HG02798 (cell line): ENCODE results near the gene PDXDC1.
"Not testable (repeated sequence)": the region's sequence is repeated elsewhere in the genome, so short reads cannot be mapped to it uniquely, and the experiment has no call there.

Experiments used
- ATAC-seq: cut with Tn5 transposase; IDR thresholded peaks from one replicate; pipeline ENCODE4 v1.9.1; 2021; ENCODE audit warnings: mild to moderate bottlenecking; ENCODE audit not compliant: unreplicated experiment, poor library complexity

The PDXDC1 gene

DNA sequence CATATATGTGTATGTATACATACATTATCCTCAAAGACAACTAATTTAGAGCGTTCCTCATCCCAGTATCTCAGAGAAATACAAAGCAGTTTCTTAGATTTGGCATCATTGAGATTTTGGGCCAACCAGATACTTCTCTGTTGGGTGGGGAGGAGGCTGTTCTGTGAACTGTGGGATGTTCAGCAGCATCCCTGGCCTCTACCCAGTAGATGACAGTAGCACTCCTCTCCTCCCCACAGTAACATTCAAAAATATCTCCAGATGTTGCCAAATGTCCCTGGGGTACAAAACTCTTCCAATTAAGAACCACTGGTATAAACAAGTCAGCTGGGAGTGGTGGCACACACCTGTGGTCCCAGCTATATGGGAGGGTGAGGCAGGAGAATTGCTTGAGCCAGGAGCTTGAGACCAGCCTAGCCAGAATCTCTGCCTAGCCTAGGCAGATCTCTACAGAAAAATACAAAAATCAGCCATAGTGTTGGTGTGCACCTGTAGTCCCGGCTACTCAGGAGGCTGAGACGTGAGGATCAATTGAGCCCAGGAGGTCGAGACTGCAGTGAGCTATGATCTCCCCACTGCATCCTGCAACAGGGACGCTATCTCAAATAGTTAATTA lies 125.7 kb downstream of the PDXDC1 start:
- not testable (repeated sequence) for ATAC-seq

DNA sequence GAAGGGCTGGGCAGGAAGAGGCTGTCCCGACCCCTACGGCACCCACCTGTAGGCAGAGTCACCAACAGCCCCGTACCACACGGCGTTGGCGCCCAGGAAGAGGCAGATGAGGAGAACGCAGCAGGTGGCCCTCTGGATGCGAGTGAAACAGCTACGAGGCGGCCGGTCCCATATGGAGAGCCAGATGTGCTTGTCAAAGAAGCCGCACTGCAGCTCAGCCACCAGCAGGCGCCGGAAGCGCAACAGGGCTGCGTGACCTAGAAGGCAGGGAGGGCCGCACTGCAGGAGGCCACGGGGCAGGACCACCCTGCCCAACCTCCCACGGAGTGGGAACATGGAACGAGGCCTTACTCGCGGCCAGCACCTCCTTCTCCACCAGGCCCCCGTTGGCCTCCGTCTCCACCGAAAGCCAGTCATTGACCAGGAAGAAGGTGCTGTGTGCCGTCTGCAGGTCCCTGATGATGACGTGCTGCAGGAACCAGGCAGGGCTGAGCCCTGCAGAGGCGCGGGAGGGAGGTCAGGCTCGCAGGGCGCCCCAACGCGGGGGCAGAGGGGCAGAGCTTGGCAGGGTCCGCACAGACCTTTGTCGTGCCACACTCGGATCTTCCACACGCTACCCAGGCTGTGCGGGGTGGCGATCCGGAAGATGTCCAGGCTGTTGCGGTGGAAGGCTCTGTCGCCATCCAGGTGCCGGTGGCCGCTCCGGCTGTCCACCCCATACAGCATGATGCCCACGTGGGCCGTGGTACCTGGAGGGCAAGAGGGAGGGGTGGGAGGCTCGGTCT lies 153.0 kb downstream of the PDXDC1 start:
- not testable (repeated sequence) for ATAC-seq

GRCh38 chr16:15130256-15130932 lies 155.6 kb downstream of the PDXDC1 start:
- not testable (repeated sequence) for ATAC-seq

- ATAC-seq, result not testable (repeated sequence)
Observed at GRCh38 chr16:15130943-15131700, 156.3 kb downstream of the PDXDC1 start.

- ATAC-seq, result not testable (repeated sequence)
Observed at GRCh38 chr16:15132719-15133428, 158.0 kb downstream of the PDXDC1 start.

DNA sequence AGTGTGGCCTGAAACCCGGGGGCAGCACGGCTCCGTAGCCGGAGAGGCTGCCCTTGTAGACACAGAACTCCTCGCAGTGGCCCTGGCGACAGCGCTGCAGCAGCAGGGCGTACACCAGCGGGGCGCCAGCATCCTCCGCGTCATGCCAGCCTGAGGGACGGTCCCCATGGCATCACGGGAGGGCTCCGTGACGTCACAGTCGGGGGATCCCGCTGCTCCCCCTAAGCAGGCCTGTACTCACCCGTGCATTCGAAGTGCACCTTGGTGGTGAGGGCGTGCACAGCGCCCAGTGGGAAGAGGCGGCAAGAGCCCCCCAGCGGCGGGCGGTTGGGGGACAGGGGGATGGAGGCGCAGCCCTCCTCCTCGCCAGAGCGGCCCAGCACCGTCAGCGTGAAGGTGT lies 158.7 kb downstream of the PDXDC1 start:
- not testable (repeated sequence) for ATAC-seq

DNA sequence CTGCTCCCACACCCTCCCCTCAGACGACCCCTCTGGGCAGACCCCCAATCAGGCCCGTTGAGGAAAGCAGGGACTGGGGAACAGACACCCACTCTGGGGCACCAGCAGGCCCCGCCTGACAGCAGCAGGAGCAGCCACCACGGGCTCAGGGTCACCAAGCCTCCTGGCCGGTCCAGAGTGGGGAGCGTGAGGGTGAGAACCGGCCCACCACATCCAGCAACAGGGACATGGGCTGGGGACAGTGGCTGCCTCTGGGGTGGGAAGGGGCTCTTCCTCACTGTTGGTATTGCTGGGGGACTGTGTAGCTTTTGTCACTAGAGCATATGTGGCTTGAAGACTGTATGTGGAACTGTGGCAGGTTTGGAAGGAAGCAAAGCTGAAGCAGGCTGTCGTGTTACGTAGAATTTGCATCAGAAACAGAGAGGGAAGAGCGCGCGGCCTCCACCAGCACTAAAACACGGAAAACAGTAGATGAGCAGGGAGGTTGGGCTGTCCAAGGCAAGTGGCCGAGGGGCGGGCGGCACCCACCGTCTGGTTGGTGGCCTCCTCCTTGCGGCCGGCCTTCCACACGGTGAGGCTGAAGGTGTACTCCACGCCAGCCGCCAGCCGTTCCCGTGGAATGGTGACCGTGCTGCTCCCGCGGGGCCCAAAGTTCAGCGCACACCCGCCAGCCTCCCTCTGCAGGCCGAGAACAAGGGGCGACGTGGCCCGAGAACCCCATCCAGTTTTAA lies 160.1 kb downstream of the PDXDC1 start:
- not testable (repeated sequence) for ATAC-seq

GRCh38 chr16:15135483-15136360 lies 160.9 kb downstream of the PDXDC1 start:
- ATAC-seq, result not testable (repeated sequence)

GRCh38 chr16:15137514-15137913 lies 162.7 kb downstream of the PDXDC1 start:
- not testable (repeated sequence) for ATAC-seq

GRCh38 chr16:15140444-15141365 lies 165.9 kb downstream of the PDXDC1 start:
- ATAC-seq, result not testable (repeated sequence)

DNA sequence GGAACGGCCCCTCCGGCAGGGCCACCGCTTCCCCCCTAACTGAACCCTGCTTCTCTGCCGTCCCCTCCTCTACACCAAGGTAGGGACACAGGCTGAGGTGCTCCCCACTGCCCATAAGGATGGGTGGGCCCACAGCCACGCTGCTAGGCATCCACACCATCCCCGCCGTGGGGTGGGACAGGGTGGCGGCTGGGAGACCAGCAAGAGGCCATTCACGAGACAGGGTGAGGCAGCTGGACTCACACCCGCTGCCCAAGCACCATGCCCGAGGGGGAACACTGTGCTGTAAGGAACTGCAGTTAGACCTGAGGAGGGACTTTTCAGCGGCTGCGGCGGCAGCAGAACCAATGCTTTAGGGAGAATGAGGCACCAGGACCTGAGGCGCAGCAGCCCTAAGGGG lies 166.8 kb downstream of the PDXDC1 start:
- no peak for ATAC-seq

- not testable (repeated sequence) for ATAC-seq
Observed at GRCh38 chr16:15142107-15142890, 167.5 kb downstream of the PDXDC1 start.

- ATAC-seq, result not testable (repeated sequence)
Observed at GRCh38 chr16:15142891-15143600, 168.2 kb downstream of the PDXDC1 start.

GRCh38 chr16:15143601-15144091 lies 168.8 kb downstream of the PDXDC1 start:
- ATAC-seq, result not testable (repeated sequence)

GRCh38 chr16:15144092-15144631 lies 169.3 kb downstream of the PDXDC1 start:
- not testable (repeated sequence) for ATAC-seq
